H9 (cell line): ENCODE data around the gene IGFBP7. TPM values are rescaled to one million over a fixed set of nuclear protein-coding genes. Genes with fewer than 3 reads are reported as not detected.

ENCODE experiments used
- DNase-seq: peaks from one replicate; pipeline ENCODE4 v3.0.0-alpha.2; 2017
- H2AFZ ChIP-seq: one replicate; pipeline ENCODE4 v1.6.1; 2013; ENCODE audit warnings: mild to moderate bottlenecking, low read length, control low read depth, moderate library complexity
- H2AK5ac ChIP-seq: 2 replicates; pipeline ENCODE4 v1.6.1; 2013; ENCODE audit warnings: low read length, control low read depth, mixed read lengths; ENCODE audit not compliant: insufficient read length
- H2BK120ac ChIP-seq: one replicate; pipeline ENCODE4 v1.6.1; 2013; ENCODE audit warnings: low read depth, mild to moderate bottlenecking, low read length, control low read depth, inconsistent platforms; ENCODE audit not compliant: poor library complexity, severe bottlenecking
- H2BK12ac ChIP-seq: 2 replicates; pipeline ENCODE4 v1.6.1; 2013; ENCODE audit warnings: low read length, control low read depth, mixed read lengths, low read depth; ENCODE audit not compliant: insufficient read length
- H2BK15ac ChIP-seq: 2 replicates; pipeline ENCODE4 v1.6.1; 2013; ENCODE audit warnings: low read depth, low read length, control low read depth
- H2BK20ac ChIP-seq: one replicate; pipeline ENCODE4 v1.6.1; 2013; ENCODE audit warnings: low read depth, mild to moderate bottlenecking, low read length, control low read depth, inconsistent platforms; ENCODE audit not compliant: poor library complexity, severe bottlenecking
- H2BK5ac ChIP-seq: 2 replicates; pipeline ENCODE4 v1.6.1; 2013; ENCODE audit warnings: low read length, control low read depth, mixed read lengths; ENCODE audit not compliant: insufficient read length
- H3K14ac ChIP-seq: 2 replicates; pipeline ENCODE4 v1.6.1; 2013; ENCODE audit warnings: low read length, control low read depth; ENCODE audit not compliant: insufficient read depth
- H3K18ac ChIP-seq: 2 replicates; pipeline ENCODE4 v1.6.1; 2013; ENCODE audit warnings: low read depth, mild to moderate bottlenecking, mixed read lengths, low read length, control low read depth; ENCODE audit not compliant: insufficient read length
- H3K23ac ChIP-seq: 2 replicates; pipeline ENCODE4 v1.6.1; 2013; ENCODE audit warnings: low read length, control low read depth, mixed read lengths, low read depth; ENCODE audit not compliant: insufficient read length
- H3K23me2 ChIP-seq: 2 replicates; pipeline ENCODE4 v1.6.1; 2013; ENCODE audit warnings: low read depth, mild to moderate bottlenecking, mixed read lengths, low read length, control low read depth; ENCODE audit not compliant: insufficient read length, poor library complexity, severe bottlenecking
- H3K27ac ChIP-seq: 2 replicates; pipeline ENCODE4 v1.5.1; 2013; ENCODE audit warnings: low read length, control low read depth, mixed read lengths, low read depth; ENCODE audit not compliant: insufficient read length
- H3K27me3 ChIP-seq: 2 replicates; pipeline ENCODE4 v1.6.1; 2013; ENCODE audit warnings: low read length, control low read depth, inconsistent platforms; ENCODE audit not compliant: insufficient read depth
- H3K4ac ChIP-seq: 2 replicates; pipeline ENCODE4 v1.6.1; 2013; ENCODE audit warnings: low read depth, mild to moderate bottlenecking, control low read depth, inconsistent platforms, low read length, moderate library complexity
- H3K4me1 ChIP-seq: 2 replicates; pipeline ENCODE4 v1.6.1; 2013; ENCODE audit warnings: low read length, control low read depth, inconsistent platforms; ENCODE audit not compliant: insufficient read depth
- H3K4me2 ChIP-seq: 2 replicates; pipeline ENCODE4 v1.6.1; 2013; ENCODE audit warnings: low read length, control low read depth, mixed read lengths; ENCODE audit not compliant: insufficient read length, insufficient read depth
- H3K56ac ChIP-seq: 2 replicates; pipeline ENCODE4 v1.6.1; 2013; ENCODE audit warnings: low read depth, mild to moderate bottlenecking, mixed read lengths, low read length, control low read depth; ENCODE audit not compliant: insufficient read length
- H3K79me1 ChIP-seq: 2 replicates; pipeline ENCODE4 v1.6.1; 2013; ENCODE audit warnings: low read depth, mild to moderate bottlenecking, moderate library complexity, low read length, control low read depth, inconsistent platforms; ENCODE audit not compliant: insufficient read depth, poor library complexity, severe bottlenecking
- H3K79me2 ChIP-seq: 2 replicates; pipeline ENCODE4 v1.6.1; 2013; ENCODE audit warnings: low read length, control low read depth, inconsistent platforms; ENCODE audit not compliant: insufficient read depth
- H3K9ac ChIP-seq: 2 replicates; pipeline ENCODE4 v1.6.1; 2013; ENCODE audit warnings: low read length, control low read depth, mixed read lengths; ENCODE audit not compliant: insufficient read length; ENCODE audit errors: extremely low read depth
- H3K9me3 ChIP-seq: one replicate; pipeline ENCODE4 v1.6.1; 2013; ENCODE audit warnings: low read depth, low read length, inconsistent platforms; ENCODE audit not compliant: control insufficient read depth
- H3T11ph ChIP-seq: one replicate; pipeline ENCODE4 v1.6.1; 2013; ENCODE audit warnings: mild to moderate bottlenecking, low read length, control low read depth, inconsistent platforms
- H4K20me1 ChIP-seq: one replicate; pipeline ENCODE4 v1.6.1; 2013; ENCODE audit not compliant: control insufficient read depth, insufficient read length, insufficient read depth
- H4K5ac ChIP-seq: 2 replicates; pipeline ENCODE4 v1.6.1; 2013; ENCODE audit warnings: low read depth, mild to moderate bottlenecking, mixed read lengths, low read length, control low read depth; ENCODE audit not compliant: insufficient read length
- H4K8ac ChIP-seq: replicated peaks from 2 replicates; pipeline ENCODE4 v1.6.1; 2013; ENCODE audit warnings: low read length, control low read depth, mixed read lengths, low read depth; ENCODE audit not compliant: insufficient read length
- H4K91ac ChIP-seq: 2 replicates; pipeline ENCODE4 v1.6.1; 2013; ENCODE audit warnings: low read depth, mild to moderate bottlenecking, moderate library complexity, mixed read lengths, low read length, control low read depth; ENCODE audit not compliant: insufficient read length
- H3K27ac Mint-ChIP-seq, 3 experiments: 2 replicates in 2 of 3; 3 replicates in 1 of 3; pipeline ENCODE4 v1.8.0; 2020 to 2021; ENCODE audit warnings: mixed read lengths in 3 of 3, mild to moderate bottlenecking in 1 of 3, moderate library complexity in 1 of 3
- H3K27me3 Mint-ChIP-seq: 2 replicates; pipeline ENCODE4 v1.8.0; 2021; ENCODE audit warnings: low read depth, mild to moderate bottlenecking, moderate library complexity, mixed read lengths
- H3K36me3 Mint-ChIP-seq, 3 experiments: 2 replicates in 2 of 3; 3 replicates in 1 of 3; pipeline ENCODE4 v1.8.0; 2020 to 2021; ENCODE audit warnings: low read depth in 3 of 3, mixed read lengths in 3 of 3; ENCODE audit not compliant: insufficient read depth in 1 of 3
- H3K4me1 Mint-ChIP-seq, 2 experiments: 2 replicates each; pipeline ENCODE4 v1.8.0; 2020; ENCODE audit warnings: mixed read lengths in 2 of 2
- H3K4me3 Mint-ChIP-seq, 2 experiments: 2 replicates in 1 of 2; 3 replicates in 1 of 2; pipeline ENCODE4 v1.8.0; 2020 to 2021; ENCODE audit warnings: mild to moderate bottlenecking in 2 of 2, mixed read lengths in 2 of 2, moderate library complexity in 1 of 2
- H3K9me3 Mint-ChIP-seq, 2 experiments: 2 replicates in 1 of 2; 3 replicates in 1 of 2; pipeline ENCODE4 v1.8.0; 2020; ENCODE audit warnings: mild to moderate bottlenecking in 2 of 2, mixed read lengths in 2 of 2, moderate library complexity in 1 of 2
- CTCF ChIP-seq: fragments of 200-600 bp; sonication (generic); conservative IDR thresholded peaks from 3 replicates; pipeline ENCODE4 v1.8.0; 2021; ENCODE audit warnings: antibody characterized with exemption, mild to moderate bottlenecking
- WGBS: extraction: QIAGEN DNeasy Blood & Tissue Kit; methylation state at CpG from one replicate; pipeline ENCODE4 v1.1.7; 2013; ENCODE audit warnings: missing lambda C conversion rate, low lambda C conversion rate, mixed read lengths; ENCODE audit not compliant: insufficient read length; ENCODE audit errors: extremely low coverage; 5-methylcytosine and 5-hydroxymethylcytosine counted together
- total RNA-seq: library from RNA; stranded (reverse); gene quantifications from 2 replicates; pipeline ENCODE4 v1.2.1, GENCODE V29; 2021

The IGFBP7 gene
- total RNA-seq, 1 experiment from 2014 or later = 0.37 TPM

DNA sequence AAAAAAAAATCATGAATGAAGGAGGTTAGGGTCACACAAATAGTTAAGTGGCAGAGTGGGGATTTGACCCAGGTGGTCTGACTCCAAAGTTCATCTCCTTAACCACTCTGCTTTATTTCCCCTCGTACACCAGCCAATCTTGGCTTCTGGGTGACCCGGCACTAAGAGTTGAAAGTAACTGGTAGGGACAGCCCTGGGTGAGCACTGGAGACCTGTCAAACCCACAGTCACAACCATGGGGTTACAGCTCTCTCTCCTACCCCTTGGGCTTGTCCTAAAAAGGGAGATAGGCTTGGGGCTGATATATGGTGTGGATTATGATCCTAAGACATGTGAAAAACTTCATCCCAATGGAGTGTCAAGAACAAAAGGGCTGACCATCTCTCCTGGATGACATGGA is 12.5 kb downstream of the IGFBP7 start:
- peaks cover 14 to 16% of the 10 kb centered on the region in 2 experiments for H3K4me1 Mint-ChIP-seq
- H3K27ac ChIP-seq = no peak overlapping the region

More for the DNA sequence above, 12.5 kb downstream of the IGFBP7 start:
- Mint-ChIP-seq H3K27ac (no peak overlapping the region), H3K27me3 (peaks cover 5% of the 10 kb centered on the region), H3K36me3 (no peaks in the 10 kb centered on the region), H3K9me3 (no peaks in the 10 kb centered on the region), H3K4me3 (no peak overlapping the region)
- H3K18ac ChIP-seq = no peak overlapping the region
- H2BK15ac ChIP-seq = no peak overlapping the region
- no peaks in the 10 kb centered on the region for H3K9me3 ChIP-seq
- no peak overlapping the region for H3K9ac ChIP-seq
- DNase-seq = no peak
- no peak overlapping the region for H2AFZ ChIP-seq
- no peaks in the 10 kb centered on the region; the same call in 1 of the 2 replicates for H3K4me1 ChIP-seq
- H3K4ac ChIP-seq = no peak overlapping the region
- H2BK120ac ChIP-seq = no peak overlapping the region
- no peaks in the 10 kb centered on the region for H3K27me3 ChIP-seq
- no peak overlapping the region for H2BK5ac ChIP-seq
- no peak overlapping the region for H4K91ac ChIP-seq
- H3K23ac ChIP-seq = no peak overlapping the region
- no peaks in the 10 kb centered on the region for H3K79me1 ChIP-seq
- no peak overlapping the region for H2BK12ac ChIP-seq
- no peak overlapping the region for H4K8ac ChIP-seq
- no CpG with 5 or more reads among the region's 2 CpGs for WGBS
- no peak overlapping the region for H2AK5ac ChIP-seq
- H3K56ac ChIP-seq = no peak overlapping the region
- H3K14ac ChIP-seq = no peak overlapping the region
- H3T11ph ChIP-seq = no peak overlapping the region
- TF ChIP-seq CTCF = no peak
- H3K23me2 ChIP-seq = no peaks in the 10 kb centered on the region
- no peak overlapping the region for H2BK20ac ChIP-seq
- 0 out of 2 replicates have a peak, but pooled peaks cover 1% of the 10 kb centered on the region for H3K79me2 ChIP-seq
- H4K20me1 ChIP-seq = no peaks in the 10 kb centered on the region
- H4K5ac ChIP-seq = no peak overlapping the region
- no peak overlapping the region for H3K4me2 ChIP-seq
